ENCODE results near the gene GMDS. TPM values are rescaled to one million over a fixed set of nuclear protein-coding genes. Genes with fewer than 3 reads are reported as not detected.

GMDS gene
- total and polyA plus RNA-seq, 4 donors = 7.3 to 28.3 (median 16.1) TPM

GRCh38 chr6:1739220-1739619 lies 506.2 kb downstream of the GMDS start:
- Histone ChIP-seq H3K27me3 (ENCODE audit: control insufficient read depth in 3 of 3, insufficient read depth in 3 of 3, low read length in 2 of 3) (no peaks in the 10 kb centered on the region), H3K4me3 (no peak overlapping the region), H3K4me1 (ENCODE audit: control insufficient read depth in 5 of 5, insufficient read depth in 5 of 5, low read length in 5 of 5) (no peaks in the 10 kb centered on the region), H3K36me3 (ENCODE audit: control insufficient read depth in 4 of 4, insufficient read depth in 4 of 4, low read length in 4 of 4) (no peaks in the 10 kb centered on the region), H3K27ac (ENCODE audit: low read depth in 1 of 2, low read length in 1 of 2) (no peak overlapping the region), H3K9ac (ENCODE audit: insufficient read depth in 1 of 2, low read length in 2 of 2) (no peak overlapping the region), H3K9me3 (ENCODE audit: control insufficient read depth in 4 of 4, insufficient read depth in 3 of 4, low read length in 3 of 4) (peaks cover 0 to 2% (median 0%) of the 10 kb centered on the region in 4 donors)
- TF ChIP-seq CTCF (IDR thresholded peaks at IDR 0.05; ENCODE audit: control extremely low read depth, extremely low read depth) = no peak
- ATAC-seq (ENCODE audit: insufficient read depth, low FRiP score) (no peak), DNase-seq (no peak)
- 90 to 94% methylated on average over 9 of the region's 9 CpGs for WGBS, 2 donors

GRCh38 chr6:1738558-1739081 lies 506.8 kb downstream of the GMDS start:
- no peak for TF ChIP-seq CTCF (IDR thresholded peaks at IDR 0.05; ENCODE audit: control extremely low read depth, extremely low read depth)
- Histone ChIP-seq H3K27me3 (ENCODE audit: control insufficient read depth in 3 of 3, insufficient read depth in 3 of 3, low read length in 2 of 3) (no peaks in the 10 kb centered on the region), H3K9me3 (ENCODE audit: control insufficient read depth in 4 of 4, insufficient read depth in 3 of 4, low read length in 3 of 4) (peaks cover 0 to 2% (median 0%) of the 10 kb centered on the region in 4 donors), H3K36me3 (ENCODE audit: control insufficient read depth in 4 of 4, insufficient read depth in 4 of 4, low read length in 4 of 4) (no peaks in the 10 kb centered on the region), H3K4me1 (ENCODE audit: control insufficient read depth in 5 of 5, insufficient read depth in 5 of 5, low read length in 5 of 5) (no peaks in the 10 kb centered on the region), H3K4me3 (no peak overlapping the region), H3K27ac (ENCODE audit: low read depth in 1 of 2, low read length in 1 of 2) (no peak overlapping the region), H3K9ac (ENCODE audit: insufficient read depth in 1 of 2, low read length in 2 of 2) (no peak overlapping the region)
- DNase-seq (no peak), ATAC-seq (ENCODE audit: insufficient read depth, low FRiP score) (no peak)
- 85 to 90% methylated on average over 6 of the region's 6 CpGs for WGBS, 2 donors

GRCh38 chr6:1737463-1738311 lies 507.7 kb downstream of the GMDS start:
- Histone ChIP-seq H3K4me3 (no peak overlapping the region), H3K27me3 (ENCODE audit: control insufficient read depth in 3 of 3, insufficient read depth in 3 of 3, low read length in 2 of 3) (no peaks in the 10 kb centered on the region), H3K9ac (ENCODE audit: insufficient read depth in 1 of 2, low read length in 2 of 2) (no peak overlapping the region), H3K27ac (ENCODE audit: low read depth in 1 of 2, low read length in 1 of 2) (no peak overlapping the region), H3K36me3 (ENCODE audit: control insufficient read depth in 4 of 4, insufficient read depth in 4 of 4, low read length in 4 of 4) (no peaks in the 10 kb centered on the region), H3K9me3 (ENCODE audit: control insufficient read depth in 4 of 4, insufficient read depth in 3 of 4, low read length in 3 of 4) (peaks cover 0 to 2% (median 0%) of the 10 kb centered on the region in 4 donors), H3K4me1 (ENCODE audit: control insufficient read depth in 5 of 5, insufficient read depth in 5 of 5, low read length in 5 of 5) (no peaks in the 10 kb centered on the region)
- DNase-seq (no peak), ATAC-seq (ENCODE audit: insufficient read depth, low FRiP score) (no peak)
- WGBS, 2 donors = 88 to 92% methylated on average over 6 of the region's 6 CpGs
- TF ChIP-seq CTCF (IDR thresholded peaks at IDR 0.05; ENCODE audit: control extremely low read depth, extremely low read depth) = no peak

Measured in lung (tissue), 12 donors.